Adrenal gland (tissue), 12 donors: Measurements from ENCODE around the gene TFPT. TPM values are rescaled to one million over a fixed set of nuclear protein-coding genes. Genes with fewer than 3 reads are reported as not detected.

Experiments used
- DNase-seq, 7 donors: peaks; one replicate each; pipeline ENCODE4 v3.0.0-alpha.2; 2019 to 2020
- H3K27ac ChIP-seq, 5 donors: fragments of 200-600 bp; sonication (generic) in 4 of 5; 1 replicate in 3 of 5; 2 replicates in 2 of 5; pipeline versions ENCODE4 v1.5.1 to v1.8.0; 2016 to 2020; ENCODE audit warnings: mild to moderate bottlenecking in 1 of 5
- H3K27me3 ChIP-seq: fragments of 200-600 bp; 2 replicates; pipeline ENCODE4 v1.8.0; 2021
- H3K36me3 ChIP-seq, 2 donors: fragments of 200-600 bp; replicated peaks in 1 of 2; 1 replicate in 1 of 2; 2 replicates in 1 of 2; pipeline versions ENCODE4 v1.5.1 to v1.8.0; 2018 to 2022
- H3K4me1 ChIP-seq, 2 donors: fragments of 200-600 bp; replicated peaks in 1 of 2; 1 replicate in 1 of 2; 2 replicates in 1 of 2; pipeline versions ENCODE4 v1.5.1 to v1.8.0; 2018 to 2021
- H3K4me3 ChIP-seq, 4 donors: fragments of 200-600 bp; sonication (generic) in 3 of 4; one replicate each; pipeline ENCODE4 v1.5.1; 2016 to 2018
- H3K9me3 ChIP-seq, 3 donors: fragments of 200-600 bp; sonication (generic) in 1 of 3; replicated peaks in 1 of 3; 1 replicate in 2 of 3; 2 replicates in 1 of 3; pipeline versions ENCODE4 v1.5.1 to v1.8.0; 2016 to 2021
- CTCF ChIP-seq, 6 experiments: fragments of 450-650 bp in 4 of 6; fragments of 200-600 bp in 2 of 6; sonication (generic) in 1 of 6; IDR thresholded peaks; 1 replicate in 5 of 6; 2 replicates in 1 of 6; pipeline versions ENCODE4 v1.5.1 to v1.8.0; 2016 to 2021; ENCODE audit warnings: antibody characterized with exemption in 6 of 6, mild to moderate bottlenecking in 2 of 6, moderate library complexity in 1 of 6
- POLR2A ChIP-seq, 2 donors: fragments of 450-650 bp; IDR thresholded peaks; one replicate each; pipeline ENCODE4 v1.6.1; 2017; ENCODE audit warnings: antibody characterized with exemption in 2 of 2, mild to moderate bottlenecking in 2 of 2, moderate library complexity in 1 of 2
- WGBS, 4 donors: extraction: QIAGEN DNeasy Blood & Tissue Kit in 2 of 4; methylation state at CpG; one replicate each; pipeline versions ENCODE4 v1.1.5 to v1.1.7; 2013 to 2017; 5-methylcytosine and 5-hydroxymethylcytosine counted together
- intact Hi-C, 2 donors: fragments of 100-400 bp; cut with DNase I; formaldehyde crosslinking; loops; one replicate each; pipeline versions ENCODE4 v1.14.1 to v1.15.0; 2022 to 2023
- polyA plus RNA-seq, 3 donors: library from polyadenylated mRNA; stranded (reverse); fragments of 200-250 nt in 2 of 3; fragments of 350-450 nt in 1 of 3; fragmentation: Illumina TruSeq in 1 of 3; extraction: RNeasy Lipid Tissue Mini Kit (QIAGEN cat#74804) in 1 of 3; gene quantifications; one replicate each; pipeline ENCODE4 v1.2.3, GENCODE V29; 2013 to 2014
- total RNA-seq, 9 donors: library from RNA; depleted of rRNA in 4 of 9; stranded (reverse); fragments of >200 nt in 4 of 9; fragments of 120-200 nt in 1 of 9; fragmentation: NEBNext Ultra II Directional in 1 of 9; extraction: Animal tissue kit (Norgen Biotek cat#: 25700) in 1 of 9; gene quantifications; one replicate each; pipeline versions ENCODE4 v1.1.0 to v1.2.4, GENCODE V29; 2013 to 2023
- donor health status: healthy with polysubstance abuse.
- donor health status: Bipolar disorder and iron deficiency.
- donor health status: DM: yes; HTN: yes; CAD: no.
- donor health status: DM: no; HTN: no; CAD: no.
- donor health status: DM: no; HTN: no; CAD: no.
- donor health status: DM: yes; HTN: yes; CAD: no.

TFPT gene
- total and polyA plus RNA-seq, 12 donors: 11.4 to 58.6 (median 24.6) TPM

GRCh38 chr19:54155694-54156093, 40.2 kb upstream of the TFPT start:
- Histone ChIP-seq H3K27me3 (no peaks in the 10 kb centered on the region), H3K27ac (peak overlapping the region in 2 of 5 donors; percentile 3 to 6), H3K9me3 (no peaks in the 10 kb centered on the region), H3K4me3 (no peak overlapping the region), H3K4me1 (peaks cover 16 to 20% of the 10 kb centered on the region in 2 donors), H3K36me3 (peaks cover 0 to 74% of the 10 kb centered on the region in 2 donors)
- 47 to 57% (median 47%) methylated on average over 4 to 19 of the region's 19 CpGs; no CpG with 5 or more reads in 1 of the 4 donors for WGBS, 4 donors
- intact Hi-C loops: no loop called here
- TF ChIP-seq POLR2A (IDR thresholded peaks at IDR 0.05): no peak
- no peak for TF ChIP-seq CTCF (IDR thresholded peaks at IDR 0.05)
- DNase-seq: peak in 1 of 7 donors; percentile 48

- TF ChIP-seq POLR2A (IDR thresholded peaks at IDR 0.05) (no peak), CTCF (IDR thresholded peaks at IDR 0.05) (no peak)
- no peak overlapping the region for H3K4me3 ChIP-seq
- no peaks in the 10 kb centered on the region for H3K27me3 ChIP-seq
- DNase-seq: no peak
- no peaks in the 10 kb centered on the region for H3K9me3 ChIP-seq
- peak overlapping the region in 2 of 5 donors; percentile 3 to 6 for H3K27ac ChIP-seq
- intact Hi-C loops: no loop called here
- peaks cover 0 to 83% of the 10 kb centered on the region in 2 donors for H3K36me3 ChIP-seq
- H3K4me1 ChIP-seq: peaks cover 8 to 13% of the 10 kb centered on the region in 2 donors
- 68 to 81% (median 74%) methylated on average over 14 to 18 of the region's 18 CpGs for WGBS, 4 donors
Measured at GRCh38 chr19:54154603-54155345, 39.3 kb upstream of the TFPT start.

GRCh38 chr19:54153731-54154326, 38.4 kb upstream of the TFPT start:
- 83 to 89% (median 88%) methylated on average over 8 to 10 of the region's 10 CpGs; no CpG with 5 or more reads in 1 of the 4 donors for WGBS, 4 donors
- intact Hi-C loops: no loop called here
- Histone ChIP-seq H3K27ac (peak overlapping the region in 1 of 5 donors; percentile 30), H3K27me3 (no peaks in the 10 kb centered on the region), H3K4me1 (peaks cover 7 to 10% of the 10 kb centered on the region in 2 donors), H3K36me3 (peaks cover 0 to 93% of the 10 kb centered on the region in 2 donors), H3K9me3 (no peaks in the 10 kb centered on the region), H3K4me3 (no peak overlapping the region)
- TF ChIP-seq POLR2A (IDR thresholded peaks at IDR 0.05): no peak
- TF ChIP-seq CTCF (IDR thresholded peaks at IDR 0.05): no peak
- peak in 1 of 7 donors; percentile 34 for DNase-seq

- peak in 1 of 7 donors; percentile 39 for DNase-seq
- Histone ChIP-seq H3K27ac (peak overlapping the region in 2 of 5 donors; percentile 30 to 34), H3K27me3 (no peaks in the 10 kb centered on the region), H3K4me1 (peaks cover 0 to 2% of the 10 kb centered on the region in 2 donors), H3K36me3 (peaks cover 0 to 100% of the 10 kb centered on the region in 2 donors), H3K9me3 (no peaks in the 10 kb centered on the region), H3K4me3 (no peak overlapping the region)
- TF ChIP-seq CTCF (IDR thresholded peaks at IDR 0.05) (no peak), POLR2A (IDR thresholded peaks at IDR 0.05) (no peak)
- WGBS, 4 donors: 83 to 90% (median 86%) methylated on average over 13 to 25 of the region's 25 CpGs
- intact Hi-C loops: no loop called here
Measured at GRCh38 chr19:54152878-54153524, 37.5 kb upstream of the TFPT start.
